Amygdala (tissue), 56 donors: ENCODE data around the gene SATB1.

Experiments
- DNase-seq, 56 donors: peaks; one replicate each; lab custom pipeline; 2025; lab: John Stamatoyannopoulos, UW

Gene SATB1

DNA sequence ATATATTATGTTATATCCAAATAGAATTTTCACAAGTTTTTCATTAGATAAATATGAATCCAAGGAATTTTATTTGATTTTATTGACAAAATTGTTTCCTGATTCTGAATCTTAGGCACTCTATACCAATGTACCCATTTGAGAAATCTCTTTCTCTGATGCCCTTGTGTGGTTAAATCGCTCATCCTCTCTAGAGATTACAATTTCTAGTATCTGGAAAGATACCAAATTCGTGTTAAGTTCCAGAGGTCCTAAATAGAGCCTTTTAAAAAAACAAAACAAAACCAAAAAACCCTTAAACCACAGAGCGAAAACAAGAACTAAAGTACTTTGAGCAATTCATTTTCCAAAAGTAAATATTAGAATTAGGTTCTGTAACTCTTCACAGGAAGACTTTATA lies 20.0 kb downstream of the SATB1 start:
- no peak for DNase-seq

DNA sequence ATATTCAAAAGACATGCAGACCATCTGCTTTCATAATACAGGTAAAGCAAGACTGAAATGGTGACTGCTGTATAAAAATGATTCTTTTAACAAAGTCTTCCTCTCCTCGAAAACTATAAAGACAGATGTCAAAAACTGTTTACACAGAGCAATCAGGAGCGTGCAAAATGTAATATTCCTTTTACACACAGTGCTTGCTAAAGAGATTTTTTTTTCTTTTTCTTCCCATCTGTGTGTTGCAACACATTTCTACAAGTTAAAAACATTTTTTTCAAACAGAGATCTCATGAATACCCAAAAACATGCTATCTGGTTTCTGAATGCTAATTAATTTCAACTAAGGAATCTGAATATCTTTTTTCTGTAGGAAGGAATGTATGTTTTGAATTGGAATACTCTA lies 22.1 kb downstream of the SATB1 start:
- no peak for DNase-seq

DNA sequence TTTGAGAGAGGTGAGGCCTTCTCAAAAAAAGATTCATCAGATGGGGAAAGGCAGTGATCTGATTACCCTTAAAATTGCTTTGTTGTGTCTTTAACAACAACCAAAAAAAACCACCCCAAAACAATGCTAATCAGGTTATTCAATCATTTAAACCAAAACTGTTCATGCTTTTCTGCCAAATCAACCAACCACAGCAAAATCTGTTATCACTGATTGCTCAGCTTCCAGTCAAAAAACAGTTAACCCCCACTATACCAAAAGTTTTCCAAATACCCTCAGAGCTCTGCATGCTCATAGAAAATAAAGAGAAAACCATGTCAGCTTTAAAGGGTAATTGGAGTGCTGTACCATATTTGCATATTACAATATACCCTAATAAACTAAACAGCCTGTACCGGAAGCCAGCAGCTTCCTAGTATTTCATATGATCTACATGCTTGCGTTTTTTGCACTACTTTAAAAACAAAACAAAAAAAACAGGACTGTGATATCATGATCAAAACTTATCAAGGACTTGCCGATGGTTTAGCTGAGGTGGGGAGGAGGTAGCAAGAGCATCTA lies 22.8 kb downstream of the SATB1 start:
- no peak for DNase-seq

DNA sequence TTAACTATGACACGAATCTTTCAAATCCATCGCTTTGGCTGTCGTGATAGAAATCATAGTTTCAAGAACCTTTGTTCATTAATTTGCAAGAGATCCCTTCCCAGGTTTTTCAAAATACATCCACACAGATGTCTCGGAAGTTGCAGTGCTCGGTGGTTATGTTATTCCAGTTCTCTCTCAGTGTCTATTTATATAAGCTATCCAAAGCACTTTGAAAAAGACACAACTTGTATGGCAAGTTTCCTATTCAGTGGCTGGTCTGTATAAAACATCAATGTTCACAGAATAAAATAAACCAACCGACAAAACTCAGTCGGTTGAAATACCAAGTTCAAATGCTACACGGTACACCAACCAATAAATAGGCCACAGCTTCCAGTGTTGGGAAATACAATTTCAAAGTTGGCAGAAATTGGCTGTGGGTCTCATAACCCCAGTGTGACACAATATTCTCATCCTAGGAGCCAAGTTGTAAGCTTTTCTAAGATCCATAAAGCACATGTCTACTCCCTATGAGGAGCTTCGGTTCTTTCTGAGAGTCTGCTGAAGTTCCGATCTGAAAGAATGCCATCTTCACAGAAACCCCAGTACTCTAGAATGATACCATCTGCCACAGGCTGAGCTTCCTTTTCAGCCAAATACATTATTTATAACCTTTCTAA lies 23.7 kb downstream of the SATB1 start:
- no peak for DNase-seq

DNA sequence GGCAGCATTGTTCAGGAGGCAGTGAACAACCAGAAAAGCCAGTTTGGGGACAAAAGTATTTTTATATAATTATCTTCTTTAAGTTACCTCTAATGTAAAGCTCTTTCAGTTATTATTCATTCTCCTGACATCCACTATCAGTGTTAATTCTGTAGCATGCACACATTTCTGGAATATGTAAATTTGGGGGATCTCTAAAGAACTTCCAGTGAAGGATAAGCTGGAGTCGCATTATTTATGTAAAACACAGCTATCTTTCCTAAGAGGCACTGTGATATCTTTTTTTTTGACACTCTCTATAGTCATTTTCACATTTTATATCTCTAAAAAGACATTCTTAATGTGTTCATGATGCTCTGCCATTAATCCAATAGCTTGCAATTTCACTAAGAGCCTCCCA lies 26.7 kb downstream of the SATB1 start:
- DNase-seq: no peak

DNA sequence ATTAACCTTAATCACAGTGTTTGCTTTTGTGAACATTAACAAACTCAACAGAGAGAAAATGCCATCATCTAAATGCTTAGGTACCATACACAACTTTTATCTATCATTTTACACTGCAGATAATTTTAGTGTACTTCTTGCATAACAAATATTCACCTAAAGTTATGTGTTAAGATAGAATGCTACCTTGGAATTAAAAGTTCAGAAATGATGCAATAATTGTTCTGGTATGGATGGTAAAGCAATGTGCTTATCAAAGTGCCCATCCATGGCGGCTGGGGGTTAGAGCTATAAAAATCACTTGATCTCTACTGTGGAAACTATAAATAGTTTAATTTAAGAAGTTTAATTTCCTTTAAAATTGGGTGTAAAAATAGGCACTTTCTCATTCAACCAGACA lies 28.7 kb downstream of the SATB1 start:
- no peak for DNase-seq

DNA sequence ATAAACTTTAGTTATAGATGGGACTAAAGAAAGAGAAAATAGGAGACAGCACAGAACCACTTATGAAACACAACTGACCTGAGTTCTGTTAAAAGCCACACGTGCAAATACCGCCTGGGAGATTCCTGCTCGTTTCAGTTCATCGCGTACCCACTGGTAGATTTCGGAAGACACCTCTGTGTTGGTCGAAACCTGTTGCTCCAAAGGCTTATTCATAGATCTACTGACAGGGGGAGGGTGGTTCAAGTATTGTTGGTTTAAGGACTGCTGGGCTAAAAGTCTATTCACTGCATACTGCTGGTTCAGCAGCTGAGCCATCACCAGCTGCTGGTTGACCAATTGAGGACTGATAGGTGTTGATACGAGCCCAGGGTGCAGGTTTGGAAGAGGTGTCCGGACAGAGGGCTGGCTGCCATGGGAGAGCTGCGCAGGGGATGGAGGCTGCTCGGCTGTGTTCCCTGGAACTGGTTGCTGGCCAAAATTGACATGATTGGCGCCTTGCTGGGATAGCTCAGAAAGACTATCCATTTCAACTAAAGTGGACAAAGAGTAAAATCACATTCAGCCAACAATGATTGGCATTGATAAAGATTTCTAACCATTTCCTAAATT lies 30.6 kb downstream of the SATB1 start:
- DNase-seq: no peak

DNA sequence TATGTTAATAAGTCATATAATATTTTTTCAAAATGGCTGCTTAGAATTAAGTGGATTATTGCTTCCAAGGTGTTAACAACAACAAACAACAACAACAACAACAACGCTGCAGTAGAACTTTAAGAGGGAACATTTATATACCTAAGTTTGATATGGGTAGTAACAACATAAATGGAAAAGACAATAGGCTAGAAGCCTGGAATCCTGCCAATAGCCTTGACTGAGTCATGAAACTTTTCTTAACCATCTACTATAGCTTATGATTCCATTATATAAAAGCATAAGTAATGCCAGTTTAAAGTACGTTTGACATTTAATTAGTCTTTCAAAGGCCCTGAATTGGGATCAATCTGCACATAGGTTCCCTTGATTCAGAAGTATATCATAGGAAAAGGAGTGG lies 31.2 kb downstream of the SATB1 start:
- no peak for DNase-seq

DNA sequence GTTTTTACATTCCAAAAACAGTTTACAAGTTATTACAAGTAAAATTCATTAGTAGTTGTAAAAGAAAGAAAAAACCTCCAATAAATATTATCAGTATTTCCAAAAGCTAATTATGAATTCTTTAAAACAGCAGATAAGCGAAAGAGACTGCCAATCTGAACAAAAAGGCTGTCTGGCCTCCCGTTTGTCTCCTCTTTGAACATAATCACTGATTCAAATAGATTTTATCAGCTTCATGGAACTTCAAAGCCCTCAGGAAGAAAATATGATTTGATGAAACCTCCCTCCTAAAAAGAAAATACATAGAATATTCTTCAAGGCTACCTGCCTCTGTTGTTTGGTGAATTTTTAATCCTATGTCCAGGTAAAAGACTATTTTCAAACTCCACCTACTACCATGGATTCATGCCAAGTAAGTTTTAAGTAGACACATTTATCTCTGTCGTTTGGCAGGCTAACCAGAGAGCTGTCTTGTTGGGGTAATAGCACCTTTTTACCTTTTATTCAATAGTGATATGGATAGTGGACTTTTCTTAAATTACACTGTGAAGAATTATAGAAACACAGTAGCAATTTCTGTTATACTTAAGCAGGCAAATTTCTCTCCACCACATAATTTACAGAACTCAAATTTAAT lies 35.0 kb downstream of the SATB1 start:
- no peak for DNase-seq

DNA sequence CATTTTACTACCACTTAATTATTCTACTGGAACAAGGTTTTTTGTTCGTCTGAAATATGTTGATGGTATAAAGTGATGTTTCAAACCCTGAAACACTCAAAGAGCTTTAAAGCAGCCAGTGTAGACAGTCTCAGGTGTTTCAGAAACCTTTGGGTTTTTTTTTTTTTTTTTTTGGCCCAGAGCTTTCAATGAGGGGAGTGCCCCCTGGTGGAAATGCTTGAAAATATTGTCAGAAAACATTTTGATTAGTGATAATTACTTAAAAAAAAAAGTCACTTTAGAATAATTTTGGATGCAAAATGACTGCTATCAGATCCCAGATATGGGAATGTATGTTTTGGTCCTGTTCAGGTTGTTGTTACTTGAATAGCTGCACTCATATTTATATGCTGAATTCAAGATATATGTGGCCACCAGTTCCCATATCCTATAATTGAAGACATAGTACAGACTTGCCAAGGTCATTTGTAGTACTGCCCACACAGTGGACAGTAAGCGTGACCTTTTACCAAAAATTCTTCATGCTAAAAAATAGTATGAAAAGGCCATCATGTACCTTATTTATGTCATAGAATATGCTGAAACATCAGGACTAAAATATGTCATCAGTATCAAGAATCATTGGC lies 35.9 kb downstream of the SATB1 start:
- no peak for DNase-seq

DNA sequence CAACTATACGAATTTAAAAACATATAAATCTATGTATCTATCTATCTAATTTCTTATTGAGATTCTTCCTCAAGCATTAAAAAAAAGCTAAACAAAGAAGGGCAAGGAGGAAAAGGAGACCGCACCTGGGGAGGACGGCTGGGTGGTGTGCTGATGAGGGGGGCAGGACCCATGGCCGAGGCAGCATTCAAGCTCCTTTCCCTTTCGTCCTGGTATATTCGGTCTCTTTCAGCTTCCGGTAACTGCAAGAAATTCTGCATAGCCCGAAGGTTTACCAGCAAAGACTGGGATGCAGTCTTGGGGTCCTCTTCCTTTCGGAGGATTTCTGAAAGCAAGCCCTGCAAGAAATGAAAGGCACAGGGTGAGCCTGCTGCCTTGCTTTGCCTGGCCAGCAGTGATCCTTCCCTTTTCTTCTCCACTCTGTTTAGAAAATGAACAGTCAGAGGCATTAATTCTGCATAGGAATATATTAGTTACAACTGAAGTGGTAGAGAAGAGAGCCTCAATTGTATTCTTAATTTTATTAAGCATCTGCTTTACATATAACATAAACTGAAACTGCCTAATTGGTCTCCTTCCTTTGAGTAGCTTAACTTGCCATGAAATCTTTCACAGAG lies 38.8 kb downstream of the SATB1 start:
- DNase-seq: no peak

DNA sequence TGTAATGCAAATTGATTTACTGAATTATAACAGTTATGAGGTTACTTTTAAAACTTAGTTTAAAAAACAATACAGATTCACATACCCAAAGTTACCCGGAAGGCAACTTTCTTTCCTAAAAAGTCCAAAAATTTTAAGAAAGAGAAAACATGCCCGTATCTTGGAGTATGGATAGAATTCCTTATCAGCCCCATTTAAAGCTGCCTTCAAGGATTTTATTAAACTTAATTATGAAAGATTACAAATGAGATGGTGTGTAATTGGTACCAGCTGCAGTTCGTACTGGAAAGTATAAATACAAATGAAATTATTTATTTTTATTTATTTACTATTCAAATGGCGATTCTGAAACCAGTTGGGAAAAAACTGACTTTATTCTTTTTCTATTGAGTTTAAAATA lies 39.4 kb downstream of the SATB1 start:
- DNase-seq: no peak

DNA sequence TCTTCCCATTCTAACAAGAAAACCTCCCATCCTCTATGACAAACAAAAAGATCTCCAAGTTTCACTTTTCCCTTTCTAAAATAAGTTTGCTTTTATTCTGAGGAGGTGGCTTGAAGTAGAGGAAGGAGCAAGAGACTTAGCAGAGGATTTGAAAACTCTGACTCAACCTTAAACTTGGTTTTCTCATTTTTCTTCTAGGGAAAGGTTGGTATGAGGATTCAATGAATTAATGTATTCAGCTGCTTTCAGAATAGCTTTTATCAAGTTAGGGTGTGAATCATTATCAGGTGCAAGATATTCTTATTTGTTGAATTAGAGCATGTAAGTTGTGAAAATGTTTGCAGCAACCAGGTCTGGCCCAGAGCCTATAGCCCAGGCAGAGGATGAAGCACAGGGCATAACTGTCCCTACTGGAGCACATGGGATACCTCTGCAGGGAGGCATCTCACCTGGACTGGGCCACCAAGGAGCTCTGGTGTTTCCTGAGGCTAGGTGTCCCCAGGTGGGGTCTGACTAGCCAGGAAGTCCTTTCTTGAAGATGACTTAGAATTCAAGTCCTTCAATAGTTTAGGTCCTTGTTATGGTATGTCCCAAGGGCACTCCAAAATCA lies 42.3 kb downstream of the SATB1 start:
- no peak for DNase-seq

DNA sequence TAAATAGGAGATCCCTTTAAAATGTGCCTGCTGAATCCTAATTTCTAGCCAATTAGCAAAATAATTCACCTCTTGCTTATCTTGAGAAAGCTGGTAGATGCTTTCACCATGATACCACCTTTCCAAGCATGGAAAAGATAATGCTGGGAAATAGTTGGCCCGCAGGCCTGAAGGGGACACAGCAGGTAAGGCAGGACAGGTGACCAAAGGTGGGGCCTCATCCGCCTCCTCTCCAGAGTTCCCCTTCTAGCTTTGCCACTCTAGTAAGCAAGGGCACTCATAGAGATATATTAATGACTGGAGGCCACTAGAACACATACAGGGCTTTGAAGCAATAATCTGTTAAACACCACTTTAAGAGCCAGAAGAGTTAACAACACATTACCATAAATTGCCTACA lies 45.5 kb downstream of the SATB1 start:
- DNase-seq: no peak

DNA sequence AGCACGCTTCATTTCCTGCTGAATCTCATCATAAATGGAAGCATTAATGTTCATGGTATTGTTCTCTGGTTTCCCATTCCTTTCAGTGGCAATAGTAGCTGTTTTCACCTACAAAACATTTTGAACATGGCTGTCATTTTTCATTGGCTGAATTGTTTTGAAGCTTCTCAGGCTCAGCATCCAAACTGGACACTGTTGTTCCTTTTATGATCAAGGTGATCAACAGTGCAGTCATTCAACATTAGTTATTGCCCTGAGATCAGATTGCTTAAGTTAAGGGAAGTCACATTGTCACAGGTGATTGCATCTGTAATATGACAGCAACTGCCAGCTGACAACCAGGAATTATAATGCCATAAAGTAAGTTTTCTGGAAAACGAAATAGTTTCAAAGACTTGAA lies 46.9 kb downstream of the SATB1 start:
- DNase-seq: no peak

DNA sequence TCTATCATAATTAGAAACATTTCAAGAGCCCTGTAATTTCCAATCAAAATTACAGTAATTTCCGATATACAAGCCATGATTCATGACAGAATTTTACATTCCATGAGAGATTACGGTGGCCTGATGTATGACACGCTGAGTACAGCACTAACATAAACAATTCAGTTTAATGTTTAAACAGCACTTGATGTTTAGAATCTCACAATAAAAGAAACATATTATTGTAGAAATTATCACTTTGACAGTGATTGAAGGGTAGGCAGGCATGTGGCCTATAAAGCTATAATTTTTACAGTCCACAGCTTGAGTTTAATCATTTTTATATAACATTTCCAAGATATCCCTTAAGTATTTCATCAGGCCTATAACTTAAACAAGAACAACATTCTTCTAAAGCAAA lies 48.5 kb downstream of the SATB1 start:
- DNase-seq: no peak

DNA sequence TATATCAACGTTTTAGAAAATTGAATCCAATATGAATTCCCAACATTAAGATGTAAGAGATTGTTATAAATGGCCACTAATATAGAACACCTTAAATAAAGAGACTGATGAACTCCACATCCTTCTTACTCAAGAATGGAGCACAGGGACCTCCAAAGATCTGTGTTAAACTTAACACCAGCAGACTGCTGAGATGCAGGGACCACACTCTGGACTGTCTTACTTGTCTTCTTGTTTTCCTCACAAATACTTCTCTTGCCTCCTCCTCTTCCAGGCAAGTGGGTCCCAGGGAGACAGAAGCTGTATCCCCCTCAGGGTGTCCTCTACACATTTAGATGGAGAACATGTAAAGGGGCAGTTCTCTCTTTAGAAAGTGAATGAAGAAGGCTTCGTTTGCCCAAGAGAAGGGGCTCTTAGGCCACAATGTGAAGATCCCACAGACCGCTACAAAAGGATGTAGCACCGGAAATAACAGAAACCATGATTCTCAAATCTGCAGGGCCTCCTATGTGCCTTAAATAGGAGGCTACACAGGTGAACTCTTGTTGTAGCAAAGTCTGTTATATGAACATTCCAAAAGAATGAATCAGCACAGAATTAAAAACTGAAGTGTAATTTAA lies 52.2 kb downstream of the SATB1 start:
- no peak for DNase-seq

DNA sequence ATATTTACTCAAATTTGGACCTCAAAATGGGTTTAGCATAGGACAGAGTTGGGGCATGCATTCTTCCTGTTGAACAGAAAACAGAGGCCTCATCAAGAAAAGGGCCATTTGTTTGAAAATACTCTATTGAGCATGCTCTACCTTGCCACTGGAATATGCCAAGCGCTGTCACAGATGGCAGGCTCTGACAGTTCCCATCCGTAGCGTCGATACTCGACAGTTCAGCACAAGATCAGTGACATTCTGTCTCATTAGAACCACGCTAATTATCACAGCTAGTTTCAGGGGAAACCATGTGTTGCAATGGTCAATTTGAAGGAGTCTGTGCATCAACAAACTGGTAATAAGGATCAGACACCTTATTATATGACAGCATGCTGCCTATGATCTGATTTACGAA lies 54.5 kb downstream of the SATB1 start:
- no peak for DNase-seq

DNA sequence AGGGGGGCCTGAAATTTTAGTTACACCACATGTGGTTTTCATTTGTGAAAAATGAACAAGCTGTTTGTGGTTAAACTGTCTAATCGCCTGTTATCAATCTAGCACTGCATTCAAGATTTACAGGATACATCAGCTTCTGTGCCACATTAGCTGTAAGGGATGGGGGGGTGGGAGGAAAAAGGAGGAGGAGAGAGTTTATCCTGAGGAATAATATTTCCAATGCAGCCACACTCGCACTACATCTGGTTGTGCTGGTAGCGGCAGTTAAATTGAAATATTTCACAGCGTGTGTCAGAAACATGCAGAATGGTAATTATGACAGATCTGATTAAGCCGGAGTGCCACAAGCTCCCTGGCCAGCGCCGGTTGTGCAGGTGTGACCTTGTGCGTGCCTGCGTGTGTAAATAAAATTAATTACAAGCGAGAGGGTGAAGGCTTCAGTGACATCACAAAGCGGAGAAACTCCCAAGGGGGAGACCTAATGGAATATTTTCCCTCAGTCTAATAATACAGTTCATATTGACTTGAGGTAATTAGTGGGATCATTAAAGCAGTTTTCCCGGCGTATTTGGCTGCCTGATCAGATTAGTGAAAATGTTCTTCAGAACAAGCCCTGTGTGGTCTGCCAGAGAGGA lies 55.5 kb downstream of the SATB1 start:
- DNase-seq: no peak

DNA sequence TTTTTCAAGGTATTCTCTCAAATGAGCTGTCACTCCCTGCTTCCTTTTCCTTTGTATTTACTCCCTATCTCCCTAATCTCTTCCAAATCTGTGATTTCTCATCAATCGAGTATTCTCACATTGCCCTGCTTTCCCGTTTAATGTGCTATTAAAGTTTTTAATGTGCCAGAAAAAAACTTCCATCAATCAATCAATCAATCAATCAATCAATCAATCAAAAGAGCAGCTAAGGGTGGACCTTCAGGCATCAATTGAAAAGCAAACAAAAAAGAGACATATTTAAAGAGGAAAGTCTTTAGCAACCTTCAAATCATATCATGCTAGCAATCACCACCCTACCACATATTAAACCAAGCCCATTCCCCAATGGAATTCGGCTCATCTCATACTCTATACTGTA lies 58.9 kb downstream of the SATB1 start:
- no peak for DNase-seq
